ENCODE data around the gene VAV2. TPM values are rescaled to one million over a fixed set of nuclear protein-coding genes. Genes with fewer than 3 reads are reported as not detected.

Gene VAV2
- polyA plus RNA-seq, 1 of the 3 experiments (the other 2 are of a cell fraction), result 14.9 TPM

- no peak for TF ChIP-seq CTCF (IDR thresholded peaks at IDR 0.05)
- TF ChIP-seq REST (IDR thresholded peaks at IDR 0.05; ENCODE audit: low read depth, low read length), result no peak
- TF ChIP-seq TEAD4 (IDR thresholded peaks at IDR 0.05; ENCODE audit: borderline replicate concordance, insufficient read depth), result no peak
- no peak for TF ChIP-seq FOXJ3 (CRISPR knock-in tag; IDR thresholded peaks at IDR 0.05)
- no peak for TF ChIP-seq EZH2phosphoT487 (IDR thresholded peaks at IDR 0.05; ENCODE audit: borderline replicate concordance, low read depth)
- TF ChIP-seq SIN3A (IDR thresholded peaks at IDR 0.05; ENCODE audit: borderline replicate concordance, low read depth, low read length), result no peak
- no peak for TF ChIP-seq IRF3 (IDR thresholded peaks at IDR 0.05; ENCODE audit: low read depth, low read length)
These were observed 37.4 kb upstream of the VAV2 start (continued) for GRCh38 chr9:134029248-134030226.

GRCh38 chr9:134028575-134029247, 36.6 kb upstream of the VAV2 start:
- 94% methylated on average over 16 of the region's 22 CpGs for WGBS (ENCODE audit: low lambda C conversion rate)

More at GRCh38 chr9:134028575-134029247, 36.6 kb upstream of the VAV2 start:
- no peak overlapping the region for H2AFZ ChIP-seq (ENCODE audit: low read depth)
- H3K9me3 ChIP-seq, result no peaks in the 10 kb centered on the region
- H3K4me3 ChIP-seq (ENCODE audit: low read depth in 2 of 2, low read length in 1 of 2), result no peak overlapping the region
- TF ChIP-seq GABPA (IDR thresholded peaks at IDR 0.05; ENCODE audit: low read depth) (no peak), MEF2A (IDR thresholded peaks at IDR 0.05; ENCODE audit: borderline replicate concordance, low read depth) (no peak), MXI1 (IDR thresholded peaks at IDR 0.05; ENCODE audit: low read depth, low read length) (no peak), MAX (IDR thresholded peaks at IDR 0.05; ENCODE audit: low read depth) (no peak), RCOR1 (IDR thresholded peaks at IDR 0.05; ENCODE audit: low read length) (no peak)
- CTCF ChIA-PET, result interaction anchor here (1.2 to 2.1 kb wide), 2 partner anchors 36 to 37 kb away, joined by 3 to 4 read pairs; no protein-coding TSS in a partner anchor
- POLR2A ChIA-PET, result no interaction called here
- H4K20me1 ChIP-seq (ENCODE audit: insufficient read depth), result no peaks in the 10 kb centered on the region
- H3K4me1 ChIP-seq (ENCODE audit: control insufficient read depth in 1 of 2, insufficient read depth in 2 of 2, low read depth in 1 of 2, low read length in 1 of 2), result peaks cover 0 to 12% of the 10 kb centered on the region in 2 experiments; a peak in 1 of 4 replicates
- no peak for DNase-seq
- no peak overlapping the region for H3K9ac ChIP-seq
- H3K36me3 ChIP-seq (replicated peaks in 1 of 2; ENCODE audit: control insufficient read depth in 1 of 2, insufficient read depth in 2 of 2, low read length in 1 of 2), result peaks cover 12 to 54% of the 10 kb centered on the region in 2 experiments
- peaks cover 18% of the 10 kb centered on the region for H3F3A ChIP-seq (replicated peaks; ENCODE audit: insufficient read depth)
- no peak overlapping the region for H3K4me2 ChIP-seq
- H3K9me2 ChIP-seq, result no peaks in the 10 kb centered on the region
- no peaks in the 10 kb centered on the region for H3K27me3 ChIP-seq (ENCODE audit: insufficient read depth)
- H3K79me2 ChIP-seq (ENCODE audit: insufficient read depth), result peaks cover 6% of the 10 kb centered on the region; the same call in 1 of the 2 replicates
- H3K27ac ChIP-seq (ENCODE audit: low read depth in 2 of 2, low read length in 1 of 2), result no peak overlapping the region; a peak in 1 of 4 replicates

Measured in SK-N-SH (cell line).